ENCODE measurements around the gene PRKCA.
A peak's percentile ranks its signal among the peaks of the same experiment; 100 is the strongest.
"Not testable (repeated sequence)": the region's sequence is repeated elsewhere in the genome, so short reads cannot be mapped to it uniquely, and the experiment has no call there.

The PRKCA gene

DNA sequence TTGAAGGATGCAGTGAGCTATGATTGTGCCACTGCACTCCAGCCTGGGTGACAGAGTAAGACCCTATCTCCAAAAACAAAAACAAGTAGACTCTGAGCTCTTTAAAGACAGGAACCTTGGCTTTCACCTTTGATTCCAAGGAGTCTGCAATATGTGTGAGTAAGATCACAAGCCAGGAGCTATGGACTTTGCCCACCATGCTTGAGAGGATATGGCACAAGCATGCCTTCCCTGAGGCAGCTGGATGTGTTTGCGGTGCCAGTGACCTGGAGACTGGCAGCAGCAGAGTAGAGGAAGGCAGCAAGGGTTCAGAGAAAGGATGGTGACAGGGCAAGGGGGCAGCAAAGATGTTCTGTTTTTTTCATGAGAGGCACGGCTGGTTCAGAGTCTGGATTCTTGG is 14.5 kb upstream of the PRKCA start:
- Histone ChIP-seq H3K27me3 (ENCODE audit: low read depth, low read length) (peaks cover 13% of the 10 kb centered on the region), H4K20me1 (ENCODE audit: insufficient read depth, low read length) (no peaks in the 10 kb centered on the region), H3K4me3 (ENCODE audit: low read length) (no peak overlapping the region), H2AFZ (ENCODE audit: low read depth, low read length) (no peak overlapping the region), H3K9ac (ENCODE audit: low read length) (no peak overlapping the region), H3K27ac (ENCODE audit: low read length) (no peak overlapping the region), H3K4me1 (ENCODE audit: low read length) (no peaks in the 10 kb centered on the region), H3K4me2 (ENCODE audit: low read length) (no peak overlapping the region), H3K79me2 (ENCODE audit: low read length) (no peaks in the 10 kb centered on the region), H3K9me3 (ENCODE audit: insufficient read depth, low read length) (no peaks in the 10 kb centered on the region), H3K36me3 (replicated peaks; ENCODE audit: low read depth, low read length) (no peaks in the 10 kb centered on the region)
- TF ChIP-seq, protein P1, sequence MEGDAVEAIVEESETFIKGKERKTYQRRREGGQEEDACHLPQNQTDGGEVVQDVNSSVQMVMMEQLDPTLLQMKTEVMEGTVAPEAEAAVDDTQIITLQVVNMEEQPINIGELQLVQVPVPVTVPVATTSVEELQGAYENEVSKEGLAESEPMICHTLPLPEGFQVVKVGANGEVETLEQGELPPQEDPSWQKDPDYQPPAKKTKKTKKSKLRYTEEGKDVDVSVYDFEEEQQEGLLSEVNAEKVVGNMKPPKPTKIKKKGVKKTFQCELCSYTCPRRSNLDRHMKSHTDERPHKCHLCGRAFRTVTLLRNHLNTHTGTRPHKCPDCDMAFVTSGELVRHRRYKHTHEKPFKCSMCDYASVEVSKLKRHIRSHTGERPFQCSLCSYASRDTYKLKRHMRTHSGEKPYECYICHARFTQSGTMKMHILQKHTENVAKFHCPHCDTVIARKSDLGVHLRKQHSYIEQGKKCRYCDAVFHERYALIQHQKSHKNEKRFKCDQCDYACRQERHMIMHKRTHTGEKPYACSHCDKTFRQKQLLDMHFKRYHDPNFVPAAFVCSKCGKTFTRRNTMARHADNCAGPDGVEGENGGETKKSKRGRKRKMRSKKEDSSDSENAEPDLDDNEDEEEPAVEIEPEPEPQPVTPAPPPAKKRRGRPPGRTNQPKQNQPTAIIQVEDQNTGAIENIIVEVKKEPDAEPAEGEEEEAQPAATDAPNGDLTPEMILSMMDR (IDR thresholded peaks at IDR 0.05; ENCODE audit: low read depth, low read length): no peak
- TF ChIP-seq EZH2phosphoT487 (IDR thresholded peaks at IDR 0.05; ENCODE audit: low read depth): no peak

DNA sequence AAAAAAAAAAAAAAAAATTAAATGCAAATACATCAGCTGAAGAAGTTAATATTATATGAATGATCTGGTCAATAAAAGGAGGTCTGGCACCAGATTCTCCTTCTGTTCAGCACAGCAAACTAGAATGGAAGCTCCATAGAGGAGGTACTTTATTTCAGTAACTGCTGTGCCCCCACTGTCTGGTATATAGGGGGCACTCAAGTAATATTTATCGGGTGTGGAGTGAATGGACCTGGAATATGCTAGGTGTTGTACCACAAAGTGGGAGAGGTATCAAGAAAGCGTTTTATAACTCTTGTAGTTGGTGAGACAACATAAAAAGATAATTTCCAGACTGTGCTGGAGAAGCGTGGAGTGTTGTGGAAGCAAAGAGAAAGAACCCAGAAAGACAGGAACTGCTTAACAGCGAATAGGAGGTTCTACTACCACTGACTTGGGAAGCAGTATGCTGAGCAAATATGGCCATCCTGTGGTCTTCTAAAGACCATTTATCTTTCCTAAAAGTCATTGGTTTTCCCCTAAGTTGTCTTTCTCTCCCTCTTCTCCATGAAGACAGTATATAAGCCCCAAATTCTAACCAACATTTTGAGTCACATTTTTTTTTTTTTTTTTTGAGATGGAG is 12.2 kb upstream of the PRKCA start:
- Histone ChIP-seq H3K4me1 (ENCODE audit: low read length) (no peaks in the 10 kb centered on the region), H3K9me3 (ENCODE audit: insufficient read depth, low read length) (no peaks in the 10 kb centered on the region), H3K79me2 (ENCODE audit: low read length) (no peaks in the 10 kb centered on the region), H3K27me3 (ENCODE audit: low read depth, low read length) (peaks cover 15% of the 10 kb centered on the region; the same call in 1 of the 2 replicates), H3K9ac (ENCODE audit: low read length) (no peak overlapping the region), H3K27ac (ENCODE audit: low read length) (no peak overlapping the region), H3K36me3 (replicated peaks; ENCODE audit: low read depth, low read length) (no peaks in the 10 kb centered on the region), H3K4me3 (ENCODE audit: low read length) (no peak overlapping the region), H3K4me2 (ENCODE audit: low read length) (no peak overlapping the region), H2AFZ (ENCODE audit: low read depth, low read length) (no peak overlapping the region), H4K20me1 (ENCODE audit: insufficient read depth, low read length) (no peaks in the 10 kb centered on the region)
- TF ChIP-seq, protein P1 (IDR thresholded peaks at IDR 0.05; ENCODE audit: low read depth, low read length): peak; percentile 62
- no peak for TF ChIP-seq EZH2phosphoT487 (IDR thresholded peaks at IDR 0.05; ENCODE audit: low read depth)

DNA sequence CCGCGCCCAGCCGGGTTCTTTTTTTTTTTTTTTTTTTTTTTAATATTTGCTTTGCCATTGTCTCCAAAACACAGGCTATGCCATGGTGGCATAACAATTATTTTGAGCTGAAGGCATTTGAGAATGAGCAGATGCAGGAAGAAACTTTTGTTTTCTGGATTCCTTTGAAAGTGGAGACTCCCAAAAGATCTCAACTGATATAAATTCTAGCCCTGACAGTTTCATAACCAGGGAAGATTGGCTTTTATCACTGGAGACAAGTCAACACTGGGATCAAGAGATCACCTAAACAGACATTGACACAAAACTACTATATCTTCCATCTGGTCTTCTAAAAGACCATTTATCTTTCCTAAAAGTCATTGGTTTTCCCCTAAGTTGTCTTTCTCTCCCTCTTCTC is 10.1 kb upstream of the PRKCA start:
- Histone ChIP-seq H2AFZ (ENCODE audit: low read depth, low read length) (no peak overlapping the region), H3K9me3 (ENCODE audit: insufficient read depth, low read length) (no peaks in the 10 kb centered on the region), H3K27ac (ENCODE audit: low read length) (no peak overlapping the region), H3K4me3 (ENCODE audit: low read length) (no peak overlapping the region), H3K27me3 (ENCODE audit: low read depth, low read length) (peaks cover 10% of the 10 kb centered on the region; the same call in 1 of the 2 replicates), H4K20me1 (ENCODE audit: insufficient read depth, low read length) (no peaks in the 10 kb centered on the region), H3K36me3 (replicated peaks; ENCODE audit: low read depth, low read length) (no peaks in the 10 kb centered on the region), H3K79me2 (ENCODE audit: low read length) (no peaks in the 10 kb centered on the region), H3K4me2 (ENCODE audit: low read length) (no peak overlapping the region), H3K9ac (ENCODE audit: low read length) (no peak overlapping the region), H3K4me1 (ENCODE audit: low read length) (no peaks in the 10 kb centered on the region)
- no peak for TF ChIP-seq EZH2phosphoT487 (IDR thresholded peaks at IDR 0.05; ENCODE audit: low read depth)
- TF ChIP-seq, protein P1 (IDR thresholded peaks at IDR 0.05; ENCODE audit: low read depth, low read length): no peak

DNA sequence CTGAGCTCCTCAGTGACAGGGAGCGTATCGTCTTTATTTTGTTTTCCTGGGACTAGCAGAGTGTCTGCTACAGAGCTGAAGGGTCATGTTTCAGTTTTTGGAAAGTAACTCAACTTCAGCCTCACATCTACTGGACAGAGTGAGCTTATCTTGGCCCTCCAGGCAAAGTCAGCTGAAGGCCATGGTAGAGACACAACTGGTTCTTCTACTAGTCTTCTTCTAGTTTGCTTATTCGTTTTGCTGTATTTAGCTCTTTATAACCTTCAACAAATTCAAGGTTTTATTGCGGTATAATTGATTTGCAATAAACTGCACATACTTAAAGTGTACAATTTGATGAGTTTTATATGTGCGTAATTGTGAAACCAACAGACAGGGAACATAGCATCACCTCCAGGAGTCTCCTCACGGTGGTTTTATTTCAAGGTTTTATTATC is 6.1 kb upstream of the PRKCA start:
- H3K4me2 ChIP-seq (ENCODE audit: low read length): no peak overlapping the region
- no peak overlapping the region for H3K4me3 ChIP-seq (ENCODE audit: low read length)
- peaks cover 5% of the 10 kb centered on the region for H3K4me1 ChIP-seq (ENCODE audit: low read length)
- no peak overlapping the region for H2AFZ ChIP-seq (ENCODE audit: low read depth, low read length)
- H3K27me3 ChIP-seq (ENCODE audit: low read depth, low read length): peaks cover 30% of the 10 kb centered on the region
- TF ChIP-seq, protein P1 (IDR thresholded peaks at IDR 0.05; ENCODE audit: low read depth, low read length): no peak
- no peak for TF ChIP-seq EZH2phosphoT487 (IDR thresholded peaks at IDR 0.05; ENCODE audit: low read depth)
- H3K79me2 ChIP-seq (ENCODE audit: low read length): no peaks in the 10 kb centered on the region
- H3K36me3 ChIP-seq (replicated peaks; ENCODE audit: low read depth, low read length): no peaks in the 10 kb centered on the region
- no peak overlapping the region for H3K27ac ChIP-seq (ENCODE audit: low read length)
- H4K20me1 ChIP-seq (ENCODE audit: insufficient read depth, low read length): no peaks in the 10 kb centered on the region; the same call in 1 of the 2 replicates
- H3K9me3 ChIP-seq (ENCODE audit: insufficient read depth, low read length): no peaks in the 10 kb centered on the region
- no peak overlapping the region for H3K9ac ChIP-seq (ENCODE audit: low read length)

DNA sequence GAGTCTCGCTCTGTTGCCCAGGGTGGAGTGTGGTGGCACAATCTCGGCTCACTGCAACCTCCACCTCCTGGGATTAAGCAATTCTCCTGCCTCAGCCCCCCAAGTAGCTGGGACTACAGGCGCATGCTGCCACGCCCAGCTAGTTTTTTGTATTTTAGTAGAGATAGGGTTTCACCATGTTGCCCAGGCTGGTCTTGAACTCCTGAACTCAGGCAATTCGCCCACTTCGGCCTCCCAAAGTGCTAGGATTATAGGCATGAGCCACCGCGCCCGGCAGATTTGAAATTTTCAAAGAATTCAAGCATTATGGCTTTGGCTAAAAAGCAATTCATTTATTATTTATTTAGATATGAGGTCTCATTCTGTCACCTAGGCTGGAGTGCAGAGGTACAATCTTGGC is 5.0 kb upstream of the PRKCA start:
- H4K20me1 ChIP-seq (ENCODE audit: insufficient read depth, low read length): not testable (repeated sequence)

More for the DNA sequence above, 5.0 kb upstream of the PRKCA start:
- H2AFZ ChIP-seq (ENCODE audit: low read depth, low read length); H3K36me3 ChIP-seq (replicated peaks; ENCODE audit: low read depth, low read length); H3K9me3 ChIP-seq (ENCODE audit: insufficient read depth, low read length); H3K79me2 ChIP-seq (ENCODE audit: low read length); H3K4me3 ChIP-seq (ENCODE audit: low read length); H3K9ac ChIP-seq (ENCODE audit: low read length); H3K27ac ChIP-seq (ENCODE audit: low read length); H3K4me2 ChIP-seq (ENCODE audit: low read length): not testable (repeated sequence)
- Histone ChIP-seq H3K27me3 (ENCODE audit: low read depth, low read length) (peaks cover 35% of the 10 kb centered on the region), H3K4me1 (ENCODE audit: low read length) (peaks cover 10% of the 10 kb centered on the region)
